GM18861 (cell line): ENCODE data around the gene FGA.
"Not testable (repeated sequence)": the region's sequence is repeated elsewhere in the genome, so short reads cannot be mapped to it uniquely, and the experiment has no call there.

ENCODE experiments used
- ATAC-seq: cut with Tn5 transposase; IDR thresholded peaks from one replicate; pipeline ENCODE4 v1.9.1; 2021; ENCODE audit not compliant: unreplicated experiment

Gene FGA

GRCh38 chr4:154608361-154609252, 18.1 kb upstream of the FGA start:
- no peak for ATAC-seq

GRCh38 chr4:154606728-154607723, 16.5 kb upstream of the FGA start:
- ATAC-seq: no peak

GRCh38 chr4:154604696-154605200, 14.2 kb upstream of the FGA start:
- no peak for ATAC-seq

- ATAC-seq: no peak
Measured at GRCh38 chr4:154603033-154603943, 12.7 kb upstream of the FGA start.

- ATAC-seq: no peak
Measured at GRCh38 chr4:154602404-154603020, 12.0 kb upstream of the FGA start.

GRCh38 chr4:154597798-154598774, 7.5 kb upstream of the FGA start:
- ATAC-seq: no peak

GRCh38 chr4:154597281-154597680, 6.7 kb upstream of the FGA start:
- ATAC-seq: not testable (repeated sequence)

GRCh38 chr4:154595807-154596206, 5.3 kb upstream of the FGA start:
- ATAC-seq: no peak

GRCh38 chr4:154594343-154594742, 3.8 kb upstream of the FGA start:
- ATAC-seq: not testable (repeated sequence)

- no peak for ATAC-seq
Measured at GRCh38 chr4:154593868-154594267, 3.3 kb upstream of the FGA start.

GRCh38 chr4:154591890-154592289, 1.3 kb upstream of the FGA start:
- ATAC-seq: no peak

- ATAC-seq: no peak
Measured at GRCh38 chr4:154589296-154590197, 995 bp downstream of the FGA start.

- no peak for ATAC-seq
Measured at GRCh38 chr4:154588198-154588597, 2.3 kb downstream of the FGA start.

- ATAC-seq: no peak
Measured at GRCh38 chr4:154586296-154587033, 4.1 kb downstream of the FGA start.

- no peak for ATAC-seq
Measured at GRCh38 chr4:154585369-154586018, 5.0 kb downstream of the FGA start.

GRCh38 chr4:154584259-154584658, 6.3 kb downstream of the FGA start:
- no peak for ATAC-seq

GRCh38 chr4:154583677-154584076, 6.9 kb downstream of the FGA start:
- ATAC-seq: no peak
